NCI-H128 (cell line): Measurements from ENCODE around the gene CACNG7.
"Not testable (repeated sequence)": the region's sequence is repeated elsewhere in the genome, so short reads cannot be mapped to it uniquely, and the experiment has no call there.

Experiments
- DNase-seq: peaks from one replicate; lab custom pipeline; 2025; ENCODE audit not compliant: unreplicated experiment; lab: John Stamatoyannopoulos, UW

CACNG7 gene, protein sequence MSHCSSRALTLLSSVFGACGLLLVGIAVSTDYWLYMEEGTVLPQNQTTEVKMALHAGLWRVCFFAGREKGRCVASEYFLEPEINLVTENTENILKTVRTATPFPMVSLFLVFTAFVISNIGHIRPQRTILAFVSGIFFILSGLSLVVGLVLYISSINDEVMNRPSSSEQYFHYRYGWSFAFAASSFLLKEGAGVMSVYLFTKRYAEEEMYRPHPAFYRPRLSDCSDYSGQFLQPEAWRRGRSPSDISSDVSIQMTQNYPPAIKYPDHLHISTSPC

GRCh38 chr19:53908935-53909415 lies at the start of gene CACNG7:
TSS of gene CACNG7 (plus strand) at chr19:53909278. CDS start at chr19:53912832, 3,554 bp downstream.
- no peak for DNase-seq

DNA sequence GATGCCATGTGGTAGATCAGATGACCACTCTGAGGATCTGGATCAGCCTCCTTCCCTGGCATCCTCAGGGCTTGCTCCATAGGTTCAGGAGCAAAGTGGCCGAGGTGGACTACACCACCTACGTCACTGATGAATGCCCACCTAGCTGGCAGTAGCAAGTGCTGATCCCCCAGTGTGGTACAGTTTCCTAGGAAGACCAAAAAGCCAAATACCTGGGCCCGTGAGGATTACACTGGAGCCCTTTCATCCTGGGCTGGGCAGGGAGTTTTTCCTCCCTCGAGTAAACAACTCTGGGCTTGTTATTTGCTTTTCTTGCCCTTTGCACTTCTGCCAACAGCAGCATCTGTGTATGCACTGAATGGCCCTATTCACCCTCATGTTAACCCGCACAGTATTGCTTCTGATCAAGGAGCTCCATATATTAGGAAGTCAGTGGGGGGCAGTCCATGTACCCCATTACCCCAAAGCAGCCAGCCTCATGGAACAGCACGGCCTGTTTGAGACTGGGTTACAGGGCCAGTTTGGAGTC lies 44.7 kb upstream of the CACNG7 start:
- no peak for DNase-seq

DNA sequence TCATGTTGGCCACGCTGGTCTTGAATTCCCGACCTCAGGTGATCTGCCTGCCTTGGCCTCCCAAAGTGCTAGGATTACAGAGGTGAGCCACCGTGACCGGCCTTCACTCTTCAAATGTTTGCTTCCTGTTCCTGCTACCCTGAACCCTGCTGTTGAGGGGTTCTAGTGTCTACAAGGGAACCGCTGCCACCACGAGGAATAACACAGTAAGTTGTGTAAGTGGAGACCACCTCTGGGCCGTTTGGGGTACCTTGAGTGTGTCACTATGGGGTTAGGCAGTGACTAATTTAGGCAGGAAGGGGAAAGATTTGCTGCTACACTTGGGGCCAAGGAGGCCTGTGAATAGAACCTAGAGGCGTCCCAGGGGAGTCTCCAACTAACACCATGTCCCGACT lies 43.6 kb upstream of the CACNG7 start:
- DNase-seq = no peak

DNA sequence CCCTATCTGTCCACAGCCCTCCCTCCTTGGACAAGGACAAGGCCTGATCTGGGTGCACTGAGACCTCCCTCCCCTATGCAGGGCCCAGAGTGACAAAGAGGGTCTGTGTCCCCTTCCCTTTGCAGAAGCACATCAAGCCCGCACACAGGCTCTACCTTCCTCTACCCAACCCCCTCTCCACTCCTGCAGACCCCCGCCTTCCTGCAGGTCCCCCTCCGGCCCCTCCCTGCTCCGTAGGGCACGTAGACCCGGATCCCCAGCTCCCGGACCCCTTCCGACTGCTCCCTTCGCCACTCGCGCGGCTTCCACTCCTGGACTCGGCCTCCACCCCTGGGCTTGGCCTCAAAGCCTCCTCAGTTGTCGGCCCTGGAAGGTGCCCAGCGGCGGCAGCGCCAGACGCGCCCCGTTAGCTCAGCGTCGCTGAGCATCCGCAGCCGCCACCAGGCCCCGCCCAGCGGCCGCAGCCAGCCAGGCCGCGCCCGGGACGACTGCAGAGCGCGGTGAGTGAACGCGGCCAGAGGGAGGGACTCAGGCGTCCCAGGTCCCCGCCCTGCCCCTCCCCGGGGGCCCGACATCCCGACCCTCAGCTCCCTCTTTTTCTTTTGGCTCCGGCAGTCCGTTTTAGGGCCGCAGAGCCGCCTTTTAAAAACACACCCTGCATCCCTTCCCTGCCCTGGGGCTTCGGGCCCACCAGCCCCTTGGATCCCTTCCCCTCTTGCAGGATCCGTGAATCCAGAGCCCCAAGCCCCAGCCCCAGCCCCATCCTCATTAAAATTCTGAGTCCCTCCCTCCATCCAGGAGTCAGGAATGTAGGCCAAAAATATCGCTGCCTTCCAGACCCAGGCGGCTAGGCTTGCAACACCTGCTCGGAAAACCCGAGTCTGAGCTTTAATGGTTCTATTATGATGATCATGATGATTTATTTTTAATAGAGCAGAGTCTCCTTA lies 42.9 kb upstream of the CACNG7 start:
- DNase-seq = no peak

- DNase-seq = no peak
Observed at GRCh38 chr19:53866865-53867224, 42.2 kb upstream of the CACNG7 start.

GRCh38 chr19:53867225-53868090 lies 41.6 kb upstream of the CACNG7 start, which contains the start of gene MYADM:
TSS of gene MYADM (plus strand) at chr19:53867883. CDS start at chr19:53873530, 5,647 bp downstream.
- no peak for DNase-seq

GRCh38 chr19:53868091-53868891 lies 40.8 kb upstream of the CACNG7 start:
- no peak for DNase-seq

- no peak for DNase-seq
Observed at GRCh38 chr19:53868892-53869804, 39.9 kb upstream of the CACNG7 start.

GRCh38 chr19:53869805-53870484 lies 39.1 kb upstream of the CACNG7 start:
- not testable (repeated sequence) for DNase-seq

GRCh38 chr19:53870485-53870844 lies 38.6 kb upstream of the CACNG7 start:
- no peak for DNase-seq

DNA sequence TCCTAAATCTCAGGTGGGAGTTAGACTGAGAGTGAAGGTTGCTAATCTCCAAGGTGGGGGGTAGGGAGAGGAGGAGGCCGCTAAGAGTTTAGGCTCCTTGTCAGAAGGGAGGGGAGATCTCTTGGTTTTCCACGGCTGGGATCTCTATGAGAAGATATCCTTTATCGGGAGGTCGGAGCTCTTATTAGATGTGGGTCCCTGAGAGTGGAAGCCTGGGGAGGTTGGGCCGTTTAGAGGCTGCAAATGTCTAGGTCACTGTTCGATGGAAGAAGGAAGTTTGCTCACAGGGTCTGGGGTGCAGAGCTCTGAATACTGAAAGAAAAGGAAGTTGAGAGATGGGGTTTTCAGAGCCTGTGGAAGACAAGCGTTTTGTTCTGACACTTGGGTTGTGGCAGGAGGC lies 37.6 kb upstream of the CACNG7 start:
- DNase-seq = no peak

GRCh38 chr19:53872762-53873161 lies 36.3 kb upstream of the CACNG7 start:
- no peak for DNase-seq

GRCh38 chr19:53873773-53874605 lies 35.1 kb upstream of the CACNG7 start:
- no peak for DNase-seq

DNA sequence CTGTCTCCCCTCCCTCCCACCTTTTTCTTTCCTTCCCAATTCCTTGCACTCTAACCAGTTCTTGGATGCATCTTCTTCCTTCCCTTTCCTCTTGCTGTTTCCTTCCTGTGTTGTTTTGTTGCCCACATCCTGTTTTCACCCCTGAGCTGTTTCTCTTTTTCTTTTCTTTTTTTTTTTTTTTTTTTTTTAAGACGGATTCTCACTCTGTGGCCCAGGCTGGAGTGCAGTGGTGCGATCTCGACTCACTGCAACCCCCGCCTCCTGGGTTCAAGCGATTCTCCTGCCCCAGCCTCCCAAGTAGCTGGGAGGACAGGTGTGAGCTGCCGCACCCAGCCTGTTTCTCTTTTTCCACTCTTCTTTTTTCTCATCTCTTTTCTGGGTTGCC lies 34.5 kb upstream of the CACNG7 start:
- no peak for DNase-seq

DNA sequence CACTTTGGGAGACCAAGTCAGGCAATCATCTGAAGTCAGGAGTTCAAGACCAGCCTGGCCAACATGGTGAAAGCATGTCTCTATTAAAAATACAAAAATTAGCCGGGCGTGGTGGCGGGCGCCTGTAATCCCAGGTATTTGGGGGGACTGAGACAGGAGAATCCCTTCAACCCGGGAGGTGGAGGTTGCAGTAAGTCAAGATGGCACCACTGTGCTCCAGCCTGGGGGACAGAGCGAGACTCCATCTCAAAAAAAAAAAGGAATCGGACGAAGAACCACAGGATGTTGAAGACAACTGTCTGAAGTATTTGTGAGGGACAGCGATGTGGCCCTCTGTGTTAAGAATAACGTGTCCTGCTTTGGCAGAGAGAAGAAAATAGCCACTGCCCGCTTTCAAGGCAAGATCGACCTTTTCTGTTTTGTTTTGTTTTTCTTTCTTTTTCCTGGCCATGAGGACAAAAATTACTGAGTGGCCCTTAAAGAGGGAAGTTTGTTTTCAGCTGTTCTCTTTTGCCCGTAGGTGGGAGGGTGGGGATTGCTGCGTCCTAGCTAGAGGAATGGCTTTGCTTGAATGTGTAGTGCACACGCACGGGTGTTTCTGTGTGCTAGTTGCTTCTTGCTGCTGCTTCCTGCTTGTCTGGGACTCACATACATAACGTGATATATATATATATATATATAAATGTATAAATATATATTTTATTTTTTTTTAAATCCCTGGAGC lies 33.3 kb upstream of the CACNG7 start:
- no peak for DNase-seq

- DNase-seq = no peak
Observed at GRCh38 chr19:53876651-53877224, 32.3 kb upstream of the CACNG7 start.

GRCh38 chr19:53877361-53877766 lies 31.7 kb upstream of the CACNG7 start:
- DNase-seq = no peak
